PFSK-1 (cell line): ENCODE results near the gene BBOF1. TPM values are rescaled to one million over a fixed set of nuclear protein-coding genes. Genes with fewer than 3 reads are reported as not detected.

Experiments used
- FOXP2 ChIP-seq: optimal IDR thresholded peaks from 2 replicates; pipeline ENCODE3; 2011; ENCODE audit warnings: borderline replicate concordance, control low read depth, inconsistent platforms; ENCODE audit not compliant: insufficient read depth; ENCODE audit errors: extremely low read length, extremely low read depth
- POLR2AphosphoS5 ChIP-seq: IDR thresholded peaks from 2 replicates; pipeline ENCODE4 v1.6.1; 2012; ENCODE audit warnings: low read depth, mild to moderate bottlenecking, control low read depth, low read length, moderate library complexity
- SIN3A ChIP-seq: IDR thresholded peaks from 2 replicates; pipeline ENCODE4 v1.6.1; 2012; ENCODE audit warnings: mild to moderate bottlenecking, low read length, moderate library complexity, borderline replicate concordance; ENCODE audit not compliant: insufficient read depth
- TAF1 ChIP-seq: IDR thresholded peaks from 2 replicates; pipeline ENCODE4 v1.6.1; 2012; ENCODE audit warnings: low read length, control low read depth, borderline replicate concordance; ENCODE audit not compliant: insufficient read depth
- polyA plus RNA-seq: library from polyadenylated mRNA; unstranded; fragments of >200 nt; gene quantifications from one replicate; pipeline ENCODE4 v1.2.1, GENCODE V29; 2012; ENCODE audit warnings: low read depth, missing spikeins; ENCODE audit not compliant: insufficient read length
- TF ChIP-seq, protein P1 (sequence below), 2 experiments: IDR thresholded peaks; 2 replicates each; pipeline versions ENCODE4 v1.6.1 to v1.8.0; 2011 to 2012; ENCODE audit warnings: low read depth in 2 of 2, low read length in 2 of 2, control low read depth in 1 of 2, inconsistent platforms in 1 of 2, mild to moderate bottlenecking in 1 of 2, moderate library complexity in 1 of 2; ENCODE audit not compliant: insufficient read depth in 1 of 2

Gene BBOF1, protein sequence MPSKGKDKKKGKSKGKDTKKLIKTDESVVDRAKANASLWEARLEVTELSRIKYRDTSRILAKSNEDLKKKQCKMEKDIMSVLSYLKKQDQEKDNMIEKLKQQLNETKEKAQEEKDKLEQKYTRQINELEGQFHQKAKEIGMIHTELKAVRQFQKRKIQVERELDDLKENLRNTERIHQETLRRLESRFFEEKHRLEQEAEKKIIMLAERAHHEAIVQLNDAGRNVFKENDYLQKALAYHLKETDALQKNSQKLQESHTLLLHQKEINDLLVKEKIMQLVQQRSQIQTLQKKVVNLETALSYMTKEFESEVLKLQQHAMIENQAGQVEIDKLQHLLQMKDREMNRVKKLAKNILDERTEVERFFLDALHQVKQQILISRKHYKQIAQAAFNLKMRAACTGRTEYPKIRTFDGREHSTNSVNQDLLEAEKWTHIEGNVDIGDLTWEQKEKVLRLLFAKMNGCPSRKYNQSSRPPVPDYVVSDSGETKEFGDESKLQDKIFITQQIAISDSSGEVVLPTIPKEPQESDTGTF
- 0.44 TPM for polyA plus RNA-seq

DNA sequence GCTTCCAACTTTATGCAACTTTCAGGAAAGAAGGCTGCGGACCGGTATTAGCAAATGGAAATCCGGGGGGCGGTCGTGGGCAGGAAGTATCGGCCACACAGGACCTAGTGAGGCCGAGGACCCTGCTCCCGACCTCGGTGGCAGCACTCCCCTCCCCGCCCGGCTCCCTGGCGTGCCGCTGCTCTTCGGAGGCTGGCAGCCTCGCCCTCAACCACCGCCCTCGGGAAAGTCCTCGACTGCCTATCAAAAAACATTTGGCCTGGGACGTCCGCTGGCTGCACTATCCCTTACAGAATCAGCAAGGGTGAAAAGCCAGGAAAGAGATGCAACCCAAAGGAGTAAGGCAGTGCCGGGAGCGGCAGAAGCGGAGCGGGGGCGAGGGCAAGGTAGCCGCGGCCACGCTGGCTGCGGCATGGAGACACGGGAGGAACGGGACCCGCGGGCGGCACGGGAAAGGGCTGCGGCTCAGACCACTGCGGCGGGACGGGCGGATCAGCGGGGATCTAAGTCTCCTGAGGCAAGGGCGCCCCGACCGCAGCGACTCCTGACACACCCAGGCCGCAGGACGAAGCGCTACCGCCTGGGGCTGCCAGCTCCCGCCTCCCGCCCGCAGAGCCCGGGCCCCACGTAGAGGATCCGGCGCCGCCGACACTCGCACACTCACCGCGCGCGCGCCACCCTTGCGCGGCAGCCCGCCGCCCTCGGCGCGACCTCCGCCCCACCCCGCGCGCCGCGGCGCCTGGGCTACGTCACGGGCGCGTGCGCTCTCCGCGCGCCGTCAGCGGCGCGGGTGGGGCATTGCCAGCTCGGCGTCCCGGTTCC is at the start of gene BBOF1, which contains the start of gene ENTPD5:
Gene BBOF1, plus strand, starts transcription at position 764 of the 822 bp plus-strand sequence. CDS start 130 bp downstream, outside the sequence.
Gene ENTPD5, minus strand, starts transcription at position 703 of the 822 bp plus-strand sequence. CDS start 31,186 bp downstream, outside the sequence.
- TF ChIP-seq FOXP2 (peak; percentile 65), POLR2AphosphoS5 (no peak; the same call in 1 of the 2 replicates), TAF1 (0 out of 2 replicates have a peak, but pooled peaks have one; percentile 48)
- TF ChIP-seq, protein P1, sequence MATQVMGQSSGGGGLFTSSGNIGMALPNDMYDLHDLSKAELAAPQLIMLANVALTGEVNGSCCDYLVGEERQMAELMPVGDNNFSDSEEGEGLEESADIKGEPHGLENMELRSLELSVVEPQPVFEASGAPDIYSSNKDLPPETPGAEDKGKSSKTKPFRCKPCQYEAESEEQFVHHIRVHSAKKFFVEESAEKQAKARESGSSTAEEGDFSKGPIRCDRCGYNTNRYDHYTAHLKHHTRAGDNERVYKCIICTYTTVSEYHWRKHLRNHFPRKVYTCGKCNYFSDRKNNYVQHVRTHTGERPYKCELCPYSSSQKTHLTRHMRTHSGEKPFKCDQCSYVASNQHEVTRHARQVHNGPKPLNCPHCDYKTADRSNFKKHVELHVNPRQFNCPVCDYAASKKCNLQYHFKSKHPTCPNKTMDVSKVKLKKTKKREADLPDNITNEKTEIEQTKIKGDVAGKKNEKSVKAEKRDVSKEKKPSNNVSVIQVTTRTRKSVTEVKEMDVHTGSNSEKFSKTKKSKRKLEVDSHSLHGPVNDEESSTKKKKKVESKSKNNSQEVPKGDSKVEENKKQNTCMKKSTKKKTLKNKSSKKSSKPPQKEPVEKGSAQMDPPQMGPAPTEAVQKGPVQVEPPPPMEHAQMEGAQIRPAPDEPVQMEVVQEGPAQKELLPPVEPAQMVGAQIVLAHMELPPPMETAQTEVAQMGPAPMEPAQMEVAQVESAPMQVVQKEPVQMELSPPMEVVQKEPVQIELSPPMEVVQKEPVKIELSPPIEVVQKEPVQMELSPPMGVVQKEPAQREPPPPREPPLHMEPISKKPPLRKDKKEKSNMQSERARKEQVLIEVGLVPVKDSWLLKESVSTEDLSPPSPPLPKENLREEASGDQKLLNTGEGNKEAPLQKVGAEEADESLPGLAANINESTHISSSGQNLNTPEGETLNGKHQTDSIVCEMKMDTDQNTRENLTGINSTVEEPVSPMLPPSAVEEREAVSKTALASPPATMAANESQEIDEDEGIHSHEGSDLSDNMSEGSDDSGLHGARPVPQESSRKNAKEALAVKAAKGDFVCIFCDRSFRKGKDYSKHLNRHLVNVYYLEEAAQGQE (IDR thresholded peaks at IDR 0.05; ENCODE audit: insufficient read depth in 1 of 2, low read depth in 2 of 2, low read length in 2 of 2), result 0 out of 4 replicates have a peak, but pooled peaks of 1 of the 2 experiments have one; percentile 30

GRCh38 chr14:73973497-73973896 is 45.7 kb upstream of the BBOF1 start:
- TF ChIP-seq POLR2AphosphoS5 (no peak), FOXP2 (no peak), TAF1 (no peak), SIN3A (no peak)
- TF ChIP-seq, protein P1 (IDR thresholded peaks at IDR 0.05; ENCODE audit: insufficient read depth in 1 of 2, low read depth in 2 of 2, low read length in 2 of 2), result no peak

- no peak for TF ChIP-seq FOXP2
Measured at GRCh38 chr14:73976125-73976524, 43.0 kb upstream of the BBOF1 start.

DNA sequence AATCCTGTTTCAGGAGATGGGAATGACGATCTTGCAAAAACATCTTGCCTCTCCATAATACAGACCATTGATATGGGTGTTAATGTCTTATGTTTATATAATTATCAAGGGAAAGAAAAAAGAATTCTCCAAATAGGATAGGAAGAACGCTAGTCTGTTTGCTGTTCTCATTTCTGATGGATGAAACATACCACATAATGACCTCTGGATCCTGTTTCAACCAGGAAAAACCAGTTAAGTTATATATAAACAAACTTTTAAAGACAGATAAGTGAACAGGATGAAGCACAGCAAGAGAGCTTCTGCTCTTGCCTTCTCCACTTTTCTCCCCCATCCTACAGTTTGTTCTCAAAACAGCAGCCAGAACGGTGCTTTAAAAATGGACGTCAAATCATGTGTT is 41.3 kb upstream of the BBOF1 start:
- TF ChIP-seq, protein P1 (IDR thresholded peaks at IDR 0.05; ENCODE audit: insufficient read depth in 1 of 2, low read depth in 2 of 2, low read length in 2 of 2), result no peak

DNA sequence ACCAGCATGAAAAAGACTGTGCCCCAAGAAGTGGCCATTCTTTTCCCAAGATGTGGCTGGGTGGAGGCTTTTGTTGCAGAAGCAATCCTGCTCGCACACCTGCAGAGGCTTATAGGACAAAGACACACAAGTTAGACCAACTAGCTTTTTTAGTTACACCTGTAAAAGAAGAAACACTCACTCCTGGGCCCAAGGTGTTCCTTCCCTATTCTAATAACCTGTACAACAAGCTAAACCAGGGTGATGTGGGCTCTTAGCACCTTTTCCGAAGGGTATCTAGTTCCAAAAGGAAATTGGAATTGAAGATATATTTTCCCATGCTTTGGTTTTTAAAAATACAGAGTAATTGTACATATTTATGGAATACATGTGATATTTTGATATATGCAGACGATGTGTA is 31.1 kb upstream of the BBOF1 start:
- TF ChIP-seq TAF1, result no peak
- no peak for TF ChIP-seq FOXP2
- TF ChIP-seq SIN3A, result no peak
- TF ChIP-seq, protein P1 (IDR thresholded peaks at IDR 0.05; ENCODE audit: insufficient read depth in 1 of 2, low read depth in 2 of 2, low read length in 2 of 2), result no peak
- no peak for TF ChIP-seq POLR2AphosphoS5
